NB4 (cell line): ENCODE data around the gene DENND5B.
"Not testable (repeated sequence)": the region's sequence is repeated elsewhere in the genome, so short reads cannot be mapped to it uniquely, and the experiment has no call there.

ENCODE experiments used
- CTCF ChIP-seq: IDR thresholded peaks from one replicate; pipeline ENCODE4 v1.5.1; 2012; ENCODE audit warnings: low read depth, low read length
- POLR2A ChIP-seq: IDR thresholded peaks from 2 replicates; pipeline ENCODE4 v1.6.1; 2011; ENCODE audit warnings: mild to moderate bottlenecking; ENCODE audit not compliant: insufficient read length; ENCODE audit errors: extremely low read depth

GRCh38 chr12:31375422-31375821 is 215.5 kb downstream of the DENND5B start:
- not testable (repeated sequence) for TF ChIP-seq POLR2A, CTCF
